Nephron (organoid): ENCODE data around the gene KRT3.
"Not testable (repeated sequence)": the region's sequence is repeated elsewhere in the genome, so short reads cannot be mapped to it uniquely, and the experiment has no call there.

ENCODE experiments used
- H3K27ac Mint-ChIP-seq, 3 experiments: 2 replicates each; pipeline ENCODE4 v1.8.0; 2020; ENCODE audit warnings: mixed read lengths in 3 of 3, mild to moderate bottlenecking in 2 of 3, moderate library complexity in 1 of 3
- H3K27me3 Mint-ChIP-seq: 2 replicates; pipeline ENCODE4 v1.8.0; 2021; ENCODE audit warnings: low read depth, mild to moderate bottlenecking, moderate library complexity, mixed read lengths
- H3K36me3 Mint-ChIP-seq: 2 replicates; pipeline ENCODE4 v1.8.0; 2020; ENCODE audit warnings: low read depth, mixed read lengths
- H3K4me1 Mint-ChIP-seq: 2 replicates; pipeline ENCODE4 v1.8.0; 2020; ENCODE audit warnings: mixed read lengths
- H3K4me3 Mint-ChIP-seq, 3 experiments: 2 replicates each; pipeline ENCODE4 v1.8.0; 2020; ENCODE audit warnings: mild to moderate bottlenecking in 3 of 3, mixed read lengths in 3 of 3, moderate library complexity in 2 of 3
- H3K9me3 Mint-ChIP-seq: 2 replicates; pipeline ENCODE4 v1.8.0; 2020; ENCODE audit warnings: mixed read lengths
- CTCF ChIP-seq, 3 experiments: fragments of 200-600 bp; sonication (generic); IDR thresholded peaks; one replicate each; pipeline ENCODE4 v1.5.0; 2021; ENCODE audit warnings: antibody characterized with exemption in 3 of 3; ENCODE audit not compliant: unreplicated experiment in 3 of 3

KRT3 gene

GRCh38 chr12:52755533-52755932 is 40.4 kb downstream of the KRT3 start:
- no peak overlapping the region for H3K27ac Mint-ChIP-seq
- no peaks in the 10 kb centered on the region for H3K36me3 Mint-ChIP-seq
- no peaks in the 10 kb centered on the region for H3K4me1 Mint-ChIP-seq
- H3K4me3 Mint-ChIP-seq, result no peak overlapping the region
- H3K27me3 Mint-ChIP-seq, result peaks cover 33% of the 10 kb centered on the region
- TF ChIP-seq CTCF (IDR thresholded peaks at IDR 0.05; ENCODE audit: unreplicated experiment in 3 of 3), result no peak
- peaks cover 11% of the 10 kb centered on the region for H3K9me3 Mint-ChIP-seq

GRCh38 chr12:52754135-52754534 is 41.8 kb downstream of the KRT3 start:
- Mint-ChIP-seq H3K27me3 (peaks cover 39% of the 10 kb centered on the region), H3K4me3 (no peak overlapping the region), H3K4me1 (no peaks in the 10 kb centered on the region), H3K36me3 (no peaks in the 10 kb centered on the region), H3K27ac (no peak overlapping the region), H3K9me3 (peaks cover under 1% of the 10 kb centered on the region)
- no peak for TF ChIP-seq CTCF (IDR thresholded peaks at IDR 0.05; ENCODE audit: unreplicated experiment in 3 of 3)

GRCh38 chr12:52753283-52753682 is 42.6 kb downstream of the KRT3 start:
- no peaks in the 10 kb centered on the region for H3K4me1 Mint-ChIP-seq
- no peak overlapping the region for H3K4me3 Mint-ChIP-seq
- no peaks in the 10 kb centered on the region for H3K36me3 Mint-ChIP-seq
- H3K27me3 Mint-ChIP-seq, result peaks cover 44% of the 10 kb centered on the region
- no peak overlapping the region for H3K27ac Mint-ChIP-seq
- no peak for TF ChIP-seq CTCF (IDR thresholded peaks at IDR 0.05; ENCODE audit: unreplicated experiment in 3 of 3)
- H3K9me3 Mint-ChIP-seq, result no peaks in the 10 kb centered on the region

- H3K4me1 Mint-ChIP-seq, result no peaks in the 10 kb centered on the region
- no peaks in the 10 kb centered on the region for H3K36me3 Mint-ChIP-seq
- H3K4me3 Mint-ChIP-seq, result no peak overlapping the region
- no peaks in the 10 kb centered on the region for H3K9me3 Mint-ChIP-seq
- peaks cover 44% of the 10 kb centered on the region for H3K27me3 Mint-ChIP-seq
- TF ChIP-seq CTCF (IDR thresholded peaks at IDR 0.05; ENCODE audit: unreplicated experiment in 3 of 3), result no peak
- no peak overlapping the region for H3K27ac Mint-ChIP-seq
Observed at GRCh38 chr12:52752516-52752915, 43.4 kb downstream of the KRT3 start.

GRCh38 chr12:52751795-52752194 is 44.1 kb downstream of the KRT3 start:
- H3K4me1 Mint-ChIP-seq, result no peaks in the 10 kb centered on the region

GRCh38 chr12:52750532-52750931 is 45.4 kb downstream of the KRT3 start:
- not testable (repeated sequence) for H3K27ac Mint-ChIP-seq, H3K36me3 Mint-ChIP-seq, H3K9me3 Mint-ChIP-seq, H3K4me3 Mint-ChIP-seq, H3K4me1 Mint-ChIP-seq
- H3K27me3 Mint-ChIP-seq, result peaks cover 50% of the 10 kb centered on the region

More at GRCh38 chr12:52751795-52752194, 44.1 kb downstream of the KRT3 start:
- Mint-ChIP-seq H3K9me3 (no peaks in the 10 kb centered on the region), H3K36me3 (no peaks in the 10 kb centered on the region), H3K27ac (no peak overlapping the region), H3K4me3 (no peak overlapping the region), H3K27me3 (peaks cover 44% of the 10 kb centered on the region)
- TF ChIP-seq CTCF (IDR thresholded peaks at IDR 0.05; ENCODE audit: unreplicated experiment in 3 of 3), result no peak
